Loucy (cell line): ENCODE results near the gene TLR5.

ENCODE experiments used
- H2AFZ ChIP-seq: fragments of 200-600 bp; sonication (generic); 2 replicates; pipeline ENCODE4 v1.6.0; 2016; ENCODE audit warnings: antibody characterized with exemption, mild to moderate bottlenecking, low read length, moderate library complexity
- H3F3A ChIP-seq: fragments of 200-600 bp; 2 replicates; pipeline ENCODE4 v1.6.0; 2016; ENCODE audit warnings: antibody characterized with exemption, low read depth, mild to moderate bottlenecking
- H3K27me3 ChIP-seq: fragments of 200-600 bp; sonication (generic); 2 replicates; pipeline ENCODE4 v1.6.1; 2014; ENCODE audit warnings: low read length, mild to moderate bottlenecking; ENCODE audit not compliant: insufficient read depth, poor library complexity, severe bottlenecking
- H3K36me3 ChIP-seq: fragments of 200-600 bp; sonication (generic); 2 replicates; pipeline ENCODE4 v1.6.1; 2016; ENCODE audit warnings: low read length; ENCODE audit not compliant: insufficient read depth
- H3K4me1 ChIP-seq: fragments of 200-600 bp; sonication (generic); 2 replicates; pipeline ENCODE4 v1.5.1; 2014; ENCODE audit warnings: low read length, mild to moderate bottlenecking; ENCODE audit not compliant: insufficient read depth, poor library complexity, severe bottlenecking
- H3K4me2 ChIP-seq: fragments of 200-600 bp; sonication (generic); 2 replicates; pipeline ENCODE4 v1.6.0; 2014; ENCODE audit warnings: antibody characterized with exemption, low read length, low read depth, mild to moderate bottlenecking; ENCODE audit not compliant: poor library complexity, severe bottlenecking
- H3K4me3 ChIP-seq: fragments of 200-600 bp; sonication (generic); 2 replicates; pipeline ENCODE4 v1.5.1; 2014; ENCODE audit warnings: low read length, mild to moderate bottlenecking, mixed read lengths; ENCODE audit not compliant: poor library complexity, severe bottlenecking
- H3K79me2 ChIP-seq: fragments of 200-600 bp; sonication (generic); 2 replicates; pipeline ENCODE4 v1.6.1; 2014; ENCODE audit warnings: low read length; ENCODE audit not compliant: insufficient read depth
- H3K9ac ChIP-seq: fragments of 200-600 bp; sonication (generic); 2 replicates; pipeline ENCODE4 v1.6.0; 2014; ENCODE audit warnings: mild to moderate bottlenecking, low read depth, low read length, moderate library complexity; ENCODE audit not compliant: poor library complexity, severe bottlenecking
- H3K9me2 ChIP-seq: fragments of 200-600 bp; sonication (generic); replicated peaks from 2 replicates; pipeline ENCODE4 v1.6.1; 2016; ENCODE audit warnings: low read depth, low read length, mixed read lengths
- H3K9me3 ChIP-seq: fragments of 200-600 bp; sonication (generic); 2 replicates; pipeline ENCODE4 v1.6.1; 2014; ENCODE audit warnings: mild to moderate bottlenecking, antibody characterized with exemption, low read length, low read depth; ENCODE audit not compliant: insufficient read depth
- H4K20me1 ChIP-seq: fragments of 200-600 bp; sonication (generic); 2 replicates; pipeline ENCODE4 v1.6.0; 2014; ENCODE audit warnings: antibody characterized with exemption, low read length, mild to moderate bottlenecking; ENCODE audit not compliant: insufficient read depth, poor library complexity, severe bottlenecking
- CTCF ChIP-seq: fragments of 200-600 bp; sonication (generic); conservative IDR thresholded peaks from 2 replicates; pipeline ENCODE4 v1.5.1; 2014; ENCODE audit warnings: mild to moderate bottlenecking, antibody characterized with exemption, low read length
- EZH2phosphoT487 ChIP-seq: fragments of 200-600 bp; IDR thresholded peaks from 2 replicates; pipeline ENCODE4 v1.6.1; 2018; ENCODE audit warnings: antibody characterized with exemption, mild to moderate bottlenecking, moderate library complexity, borderline replicate concordance

Gene TLR5

DNA sequence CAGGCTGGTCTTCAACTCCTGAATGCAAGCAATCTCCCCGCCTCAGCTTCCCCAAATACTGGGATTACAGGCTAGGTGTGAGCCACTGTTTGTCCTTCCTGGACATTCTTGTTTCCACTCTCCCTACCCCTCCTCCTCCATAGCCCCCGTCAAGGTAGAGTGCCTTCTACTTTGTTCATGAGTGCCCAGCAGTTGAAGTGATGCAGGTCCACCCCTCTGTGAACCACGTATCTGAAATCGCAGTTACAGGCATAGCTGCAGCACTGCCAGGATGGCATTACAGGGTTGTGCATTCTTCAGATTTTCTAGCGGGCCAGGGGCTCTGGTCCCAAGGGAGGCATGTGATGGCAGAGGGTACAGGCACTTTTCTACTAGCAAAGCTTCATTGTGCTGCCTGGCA lies 7.4 kb upstream of the TLR5 start:
- Histone ChIP-seq H3K9me3 (no peaks in the 10 kb centered on the region), H2AFZ (no peak overlapping the region), H3K36me3 (no peaks in the 10 kb centered on the region), H3K79me2 (no peaks in the 10 kb centered on the region), H3K27me3 (no peaks in the 10 kb centered on the region), H4K20me1 (no peaks in the 10 kb centered on the region), H3F3A (no peaks in the 10 kb centered on the region), H3K4me2 (no peak overlapping the region), H3K9me2 (no peaks in the 10 kb centered on the region), H3K4me1 (peaks cover 27% of the 10 kb centered on the region), H3K4me3 (no peak overlapping the region), H3K9ac (no peak overlapping the region)
- TF ChIP-seq EZH2phosphoT487 (no peak), CTCF (no peak)

DNA sequence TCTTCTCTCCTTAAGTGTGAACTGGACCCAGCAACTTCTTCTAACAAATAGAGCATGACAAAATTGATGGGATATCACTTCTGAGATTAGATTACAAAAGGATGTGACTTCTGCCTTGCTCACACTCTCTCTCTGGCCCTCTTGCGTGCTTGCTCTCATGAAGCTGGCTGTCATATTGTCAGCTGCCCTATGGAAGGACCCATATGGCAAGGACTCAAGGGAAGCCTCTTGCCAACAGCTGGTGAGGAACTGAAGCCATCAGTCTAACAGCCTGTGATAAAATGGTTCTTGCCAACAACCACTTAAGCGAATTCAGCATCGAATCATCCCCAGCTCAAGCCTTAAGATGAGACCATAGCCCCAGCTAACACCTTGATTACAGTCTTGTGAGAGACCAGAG lies 4.8 kb upstream of the TLR5 start:
- no peak overlapping the region for H3K9ac ChIP-seq
- no peaks in the 10 kb centered on the region for H3K9me3 ChIP-seq
- no peak overlapping the region for H3K4me2 ChIP-seq
- no peaks in the 10 kb centered on the region for H3K36me3 ChIP-seq
- no peaks in the 10 kb centered on the region for H3K27me3 ChIP-seq
- no peak overlapping the region for H2AFZ ChIP-seq
- H3K79me2 ChIP-seq, result no peaks in the 10 kb centered on the region
- H3K4me3 ChIP-seq, result no peak overlapping the region
- no peaks in the 10 kb centered on the region for H3F3A ChIP-seq
- TF ChIP-seq CTCF, result no peak
- no peak for TF ChIP-seq EZH2phosphoT487
- no peaks in the 10 kb centered on the region for H3K9me2 ChIP-seq
- H4K20me1 ChIP-seq, result no peaks in the 10 kb centered on the region
- peaks cover 23% of the 10 kb centered on the region for H3K4me1 ChIP-seq

DNA sequence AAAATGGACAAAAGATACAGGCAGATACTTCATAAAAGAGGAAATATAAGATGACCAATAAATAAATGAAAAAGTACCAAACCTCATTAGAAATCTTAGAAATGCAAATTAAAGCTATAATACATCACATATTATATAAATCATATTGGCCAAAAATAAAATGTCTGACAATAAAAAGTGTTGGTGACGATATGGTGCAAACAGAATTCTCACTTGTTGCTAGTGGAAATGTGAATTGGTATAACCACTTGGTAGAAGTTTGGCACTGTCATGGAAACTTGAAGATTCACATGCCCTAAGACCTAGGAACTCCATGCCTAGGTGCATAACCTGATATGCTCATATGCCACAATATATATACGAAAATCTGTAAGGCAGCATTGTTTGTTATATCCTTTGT lies 4.4 kb upstream of the TLR5 start:
- no peak overlapping the region for H3K4me3 ChIP-seq
- TF ChIP-seq EZH2phosphoT487 (no peak), CTCF (no peak)
- H3K36me3 ChIP-seq, result no peaks in the 10 kb centered on the region
- no peaks in the 10 kb centered on the region for H3K27me3 ChIP-seq
- no peaks in the 10 kb centered on the region for H3K79me2 ChIP-seq
- H3K9me2 ChIP-seq, result no peaks in the 10 kb centered on the region
- no peaks in the 10 kb centered on the region for H3K9me3 ChIP-seq
- no peak overlapping the region for H3K9ac ChIP-seq
- no peak overlapping the region for H2AFZ ChIP-seq
- no peaks in the 10 kb centered on the region for H4K20me1 ChIP-seq
- peaks cover 18% of the 10 kb centered on the region for H3K4me1 ChIP-seq
- no peaks in the 10 kb centered on the region for H3F3A ChIP-seq
- no peak overlapping the region for H3K4me2 ChIP-seq
